Activated T-helper 9 cell treated with anti-CD3 and anti-CD28 coated beads, Interleukin-2, amount 50 U/mL, for 16 hours (primary cell): ENCODE results near the gene FBLN1.
A peak's percentile ranks its signal among the peaks of the same experiment; 100 is the strongest.
"Not testable (repeated sequence)": the region's sequence is repeated elsewhere in the genome, so short reads cannot be mapped to it uniquely, and the experiment has no call there.

ENCODE experiments used
- DNase-seq: peaks from one replicate; pipeline ENCODE4 v3.0.0-alpha.2; 2020; ENCODE audit warnings: low read depth

Gene FBLN1

DNA sequence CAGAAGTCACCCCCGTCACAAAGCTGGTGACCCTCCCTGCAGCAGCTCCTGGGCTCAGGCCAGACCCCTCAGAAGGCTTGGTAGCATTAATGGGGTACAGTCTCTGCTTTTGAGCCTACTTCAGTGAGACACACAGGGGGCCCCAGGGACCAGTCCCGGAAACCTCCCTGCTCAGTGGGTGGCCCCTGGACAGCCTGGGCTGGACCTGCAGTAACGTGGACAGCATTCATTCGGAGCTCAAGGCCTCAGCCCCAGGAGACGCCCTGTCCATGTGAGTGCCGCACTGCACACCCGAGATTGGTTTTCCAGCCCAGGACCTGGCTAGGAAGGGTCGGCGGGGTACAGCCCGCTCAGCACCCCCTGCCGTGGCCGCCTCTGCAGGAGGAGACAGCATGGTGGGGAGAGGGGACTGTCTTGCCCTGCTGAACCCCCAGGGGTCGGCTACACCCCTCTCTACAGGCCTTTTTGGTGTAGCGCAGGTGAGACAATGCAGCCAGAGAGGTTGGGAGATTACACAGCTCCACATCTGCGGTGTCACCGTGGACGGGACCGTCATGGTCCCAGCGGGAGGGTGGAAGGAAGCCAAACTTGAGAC, 83.4 kb downstream of the FBLN1 start:
- DNase-seq, result no peak

DNA sequence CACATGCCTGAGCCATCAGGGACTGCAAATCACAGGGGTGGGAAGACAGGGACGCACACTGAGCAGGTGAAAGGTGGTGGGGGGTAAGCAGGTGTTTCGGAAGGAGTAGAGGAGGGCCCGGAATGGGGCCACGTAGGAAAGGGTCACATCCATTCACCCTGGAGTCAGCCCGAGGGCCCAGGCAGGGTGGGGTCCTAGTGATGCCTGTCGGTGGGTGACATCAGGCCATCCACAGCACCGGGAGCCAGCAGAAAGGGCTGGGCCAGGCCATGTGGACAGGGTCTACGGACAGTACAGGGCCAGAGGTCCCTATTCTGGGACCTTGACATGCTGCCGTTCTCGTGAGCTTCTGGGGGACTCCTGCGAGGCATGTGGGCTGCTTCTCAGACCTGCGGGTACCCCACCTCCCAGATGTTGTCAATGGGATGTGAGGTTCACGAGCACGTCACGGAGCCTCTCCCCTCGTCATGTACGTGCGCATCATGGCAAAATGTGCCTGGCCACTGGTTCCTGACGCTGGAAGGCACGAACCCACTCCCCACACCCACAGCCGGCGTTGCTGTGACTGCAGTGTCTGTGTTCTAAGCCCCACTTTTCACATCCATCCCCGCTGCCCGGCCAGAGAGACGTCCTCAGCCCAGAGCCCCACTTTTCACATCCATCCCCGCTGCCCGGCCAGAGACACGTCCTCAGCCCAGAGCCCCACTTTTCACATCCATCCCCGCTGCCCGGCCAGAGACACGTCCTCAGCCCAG, 84.1 kb downstream of the FBLN1 start:
- DNase-seq, result no peak

GRCh38 chr22:45587638-45588505, 85.2 kb downstream of the FBLN1 start:
- no peak for DNase-seq

DNA sequence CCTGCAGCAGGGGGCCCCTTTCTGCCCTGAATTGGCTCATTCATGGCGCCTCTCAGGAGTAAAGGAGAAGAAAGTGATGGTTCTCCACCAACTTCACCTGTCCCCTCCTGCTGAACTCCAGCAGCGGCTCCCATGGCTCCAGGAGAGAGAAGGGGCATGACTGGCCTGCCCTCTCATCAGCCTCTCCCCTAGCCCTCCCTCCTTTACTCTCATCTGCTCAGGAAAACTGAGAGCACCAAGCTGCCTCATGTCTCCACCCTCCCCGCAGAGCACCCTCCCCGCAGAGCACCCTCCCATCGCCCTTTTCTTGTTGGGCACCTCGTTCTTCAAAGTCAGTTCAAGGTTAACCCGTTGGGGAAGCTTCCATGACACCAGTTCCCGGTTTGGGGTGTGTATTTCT, 86.9 kb downstream of the FBLN1 start:
- no peak for DNase-seq

DNA sequence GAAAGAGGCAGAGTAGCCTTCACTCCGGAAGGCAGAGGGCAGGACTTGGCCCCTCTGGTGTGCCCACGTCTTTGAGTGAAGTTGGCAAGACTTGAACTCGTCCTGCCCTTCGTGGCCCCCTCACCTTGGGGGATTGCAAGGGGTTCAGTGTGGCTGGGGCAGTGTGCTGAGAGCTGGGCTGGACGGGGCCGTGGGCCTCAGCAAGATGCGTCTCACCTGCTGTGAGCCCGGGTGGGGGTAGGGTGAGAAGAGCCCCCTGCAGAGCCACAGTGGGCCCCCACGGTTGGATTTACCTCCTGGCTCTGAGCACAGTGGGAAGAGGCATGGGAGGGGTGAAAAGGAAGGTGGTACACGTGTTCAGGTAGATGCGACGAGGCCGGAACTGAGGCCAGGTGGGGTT, 87.6 kb downstream of the FBLN1 start:
- DNase-seq, result no peak

- DNase-seq, result not testable (repeated sequence)
Observed at GRCh38 chr22:45591633-45592213, 89.0 kb downstream of the FBLN1 start.

DNA sequence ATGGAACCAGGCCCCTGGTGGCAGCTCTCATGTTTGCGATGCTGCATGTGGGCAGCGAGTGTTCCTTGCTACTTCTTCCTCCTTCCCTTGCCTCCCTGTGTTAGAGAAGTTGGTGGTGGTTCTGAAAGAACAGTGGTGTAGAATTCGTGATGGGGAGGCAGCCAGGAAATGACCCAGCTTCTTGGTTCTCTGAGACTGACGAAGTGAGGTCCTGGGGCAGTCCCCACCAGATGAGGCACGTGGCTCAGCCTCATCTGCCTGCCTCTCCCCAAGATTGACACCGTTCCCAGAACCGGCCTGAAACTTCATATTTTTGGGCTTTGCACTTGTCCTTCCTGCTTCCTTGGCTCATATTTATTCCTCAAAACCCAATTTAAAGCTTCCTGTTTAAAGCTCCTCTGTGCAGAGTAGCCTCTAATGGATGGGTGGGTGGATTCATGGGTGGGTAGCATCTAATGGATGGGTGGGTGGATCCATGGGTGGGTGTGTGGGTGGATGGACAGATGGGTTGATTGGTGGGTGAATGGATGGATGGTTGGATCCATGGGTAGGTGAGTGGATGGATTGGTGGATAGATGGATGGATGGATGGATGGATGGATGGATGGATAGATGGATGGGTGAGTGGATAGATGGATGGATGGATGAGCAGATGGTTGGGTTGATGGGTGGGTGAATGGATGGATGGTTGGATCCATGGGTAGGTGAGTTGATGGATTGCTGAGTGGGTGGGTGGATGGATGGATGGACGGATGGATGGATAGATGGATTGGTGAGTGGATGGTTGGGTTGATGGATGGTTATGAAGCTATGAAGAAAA, 91.6 kb downstream of the FBLN1 start:
- no peak for DNase-seq

DNA sequence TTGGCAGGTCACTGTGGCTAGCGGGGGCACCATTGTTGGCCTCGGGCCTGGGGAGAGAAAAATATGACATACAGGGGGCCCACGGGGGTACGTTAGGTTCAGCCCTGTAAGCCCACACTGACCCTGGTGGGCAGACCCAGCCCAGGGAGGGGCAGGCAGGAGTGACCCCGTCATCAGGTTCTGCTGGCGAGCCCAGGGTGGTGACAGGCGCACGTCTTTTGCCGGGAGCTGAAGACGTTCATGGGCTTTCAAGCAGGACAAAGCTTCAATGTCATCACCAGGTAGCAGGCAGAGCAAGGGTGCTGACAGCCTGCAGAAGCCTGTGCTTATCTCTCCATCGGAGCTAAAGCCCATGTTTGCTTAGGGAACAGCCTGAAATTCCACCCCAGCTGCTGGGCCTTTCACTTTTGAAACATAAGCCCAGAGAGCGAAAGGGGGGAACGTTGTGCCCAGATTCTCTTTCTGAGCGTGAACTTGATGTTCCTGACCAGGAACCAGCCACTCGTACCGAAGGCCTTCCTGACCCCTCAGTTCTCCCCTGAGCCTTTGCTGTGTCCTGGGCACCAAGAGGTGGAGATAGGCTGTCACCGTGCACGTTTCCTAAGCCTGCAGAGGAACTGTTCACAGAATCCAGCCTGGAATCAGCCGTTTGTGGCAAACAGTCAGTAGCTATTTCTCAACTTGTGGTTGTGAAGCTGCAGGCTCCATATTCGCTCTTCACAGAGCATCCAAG, 94.9 kb downstream of the FBLN1 start:
- no peak for DNase-seq

GRCh38 chr22:45598596-45599217, 96.0 kb downstream of the FBLN1 start:
- DNase-seq, result no peak

DNA sequence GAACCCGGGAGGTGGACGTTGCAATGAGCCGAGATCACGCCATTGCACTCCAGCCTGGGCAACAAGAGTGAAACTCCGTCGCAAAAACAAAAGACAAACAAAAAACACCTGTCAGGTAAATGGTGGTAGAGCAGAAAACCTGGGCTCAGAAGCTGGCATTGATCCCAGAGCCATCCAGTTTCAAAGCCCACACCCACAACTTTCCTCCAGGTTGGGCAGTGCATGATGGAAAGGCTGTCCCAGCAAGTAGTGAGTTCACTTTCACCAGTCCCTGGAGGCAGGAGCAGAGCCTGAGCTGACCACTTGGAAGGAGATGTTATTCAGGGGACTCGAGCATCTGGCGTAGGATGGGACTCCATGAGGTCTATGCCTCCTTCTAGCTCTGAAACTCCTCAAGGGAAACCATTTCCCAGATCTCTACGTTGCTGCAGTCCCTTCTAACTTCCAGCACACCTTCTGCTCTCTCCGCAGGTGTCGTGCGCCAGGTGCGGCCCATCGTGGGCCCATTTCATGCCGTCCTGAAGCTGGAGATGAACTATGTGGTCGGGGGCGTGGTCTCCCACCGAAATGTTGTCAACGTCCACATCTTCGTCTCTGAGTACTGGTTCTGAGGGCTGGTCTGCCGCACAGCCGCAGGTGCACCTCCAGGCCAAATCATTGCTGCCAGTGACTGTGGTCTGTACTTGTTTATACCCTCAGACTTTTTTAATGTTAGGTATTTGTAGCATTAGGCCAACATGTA, 97.3 kb downstream of the FBLN1 start:
- no peak for DNase-seq

GRCh38 chr22:45600790-45601730, 98.4 kb downstream of the FBLN1 start:
- no peak for DNase-seq

DNA sequence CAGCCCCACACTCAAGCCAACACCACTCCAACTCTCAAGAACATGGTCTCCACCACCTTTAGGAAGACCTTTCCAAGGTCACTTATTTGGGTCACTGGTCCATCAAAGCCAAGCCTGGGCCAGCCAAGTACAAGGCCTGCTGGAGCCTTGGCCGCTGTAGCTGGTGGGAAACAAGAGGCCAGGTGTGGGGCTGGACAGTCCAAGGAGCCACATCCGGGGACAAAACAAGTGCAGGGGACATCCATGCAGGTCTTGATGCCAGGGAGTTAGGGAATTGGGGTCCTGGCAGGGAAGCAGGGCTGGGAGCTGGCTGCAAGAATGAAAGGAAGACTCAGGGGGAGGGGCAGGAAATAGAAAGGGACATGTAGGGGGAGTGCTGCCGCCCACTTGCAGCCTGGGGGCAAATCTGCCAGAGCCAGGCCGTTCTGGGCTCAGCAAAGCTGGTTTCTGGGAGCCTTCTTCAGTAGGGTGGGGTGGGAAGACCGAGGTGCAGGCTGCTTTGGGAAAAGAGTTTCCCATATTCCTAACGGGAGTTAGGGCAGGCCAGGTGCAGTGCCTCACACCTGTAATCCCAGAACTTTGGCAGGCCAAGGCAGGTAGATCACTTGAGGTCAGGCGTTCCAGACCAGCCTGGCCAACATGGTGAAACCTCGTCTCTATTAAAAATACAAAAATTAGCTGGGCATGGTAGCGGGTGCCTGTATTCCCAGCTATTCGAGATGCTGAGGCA, 99.5 kb downstream of the FBLN1 start:
- no peak for DNase-seq

GRCh38 chr22:45602824-45603595, 100.3 kb downstream of the FBLN1 start:
- no peak for DNase-seq

GRCh38 chr22:45603619-45604018, 100.9 kb downstream of the FBLN1 start:
- no peak for DNase-seq

DNA sequence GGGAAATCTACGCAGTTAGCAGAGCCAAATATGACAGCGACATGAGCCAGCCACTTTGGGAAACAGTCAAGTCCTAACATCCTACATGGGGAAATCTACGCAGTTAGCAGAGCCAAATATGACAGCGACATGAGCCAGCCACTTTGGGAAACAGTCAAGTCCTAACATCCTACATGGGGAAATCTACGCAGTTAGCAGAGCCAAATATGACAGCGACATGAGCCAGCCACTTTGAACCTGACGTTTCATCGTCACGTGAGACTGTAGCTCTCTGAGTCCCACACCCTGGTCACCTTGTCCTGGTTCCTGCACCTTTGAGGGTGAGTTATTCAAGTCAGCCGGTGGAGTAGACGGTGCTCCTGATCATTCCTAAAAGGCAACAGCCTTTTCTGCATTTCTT, 105.4 kb downstream of the FBLN1 start:
- DNase-seq, result not testable (repeated sequence)

- no peak for DNase-seq
Observed at GRCh38 chr22:45608763-45609180, 106.1 kb downstream of the FBLN1 start.

DNA sequence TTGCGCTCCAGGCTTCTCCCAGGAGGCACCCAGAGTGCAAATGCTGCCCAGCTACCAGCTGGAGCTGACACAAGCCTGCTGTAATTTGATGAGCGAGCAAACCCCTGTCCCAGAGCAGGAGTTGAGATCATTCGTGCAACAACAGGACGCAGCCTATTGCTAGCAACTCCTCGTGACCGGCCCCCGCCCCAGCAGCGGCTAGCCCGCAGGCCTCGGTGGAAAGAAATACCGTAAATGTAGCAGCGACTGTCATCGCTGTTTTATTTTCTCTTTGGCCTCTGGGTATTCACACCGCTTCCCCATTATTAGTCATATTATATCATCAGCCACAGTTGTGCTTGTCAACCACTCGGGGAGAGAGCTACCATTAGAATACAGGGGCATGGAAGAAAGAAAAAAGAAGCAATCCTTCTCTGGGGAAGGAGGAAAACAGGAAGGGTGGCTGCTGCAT, 109.8 kb downstream of the FBLN1 start:
- peak; percentile 13 for DNase-seq
